WTC11 (cell line): ENCODE results near the gene MBD3L5. TPM values are rescaled to one million over a fixed set of nuclear protein-coding genes. Genes with fewer than 3 reads are reported as not detected.

Experiments used
- ATAC-seq: fragments of 200-7000 bp; cut with Tn5 transposase; 2 replicates; pipeline ENCODE4 v1.10.0; 2021; ENCODE audit warnings: mild to moderate bottlenecking, moderate library complexity
- CTCF ChIA-PET: fragments of 300-600 bp; sonication (Branson Sonifier 250); formaldehyde crosslinking; loops from one replicate; lab custom pipeline; 2021; ENCODE audit warnings: antibody characterized with exemption; lab: Charles Lee
- POLR2A ChIA-PET: fragments of 350-600 bp; sonication (Branson Sonifier 250); formaldehyde crosslinking; loops from one replicate; lab custom pipeline; 2021; ENCODE audit warnings: antibody characterized with exemption; lab: Charles Lee
- DNase-seq: peaks from one replicate; pipeline ENCODE4 v3.0.0; 2021; ENCODE audit warnings: low spot score
- H3K27ac Mint-ChIP-seq: 2 replicates; pipeline ENCODE4 v1.8.0; 2021; ENCODE audit warnings: mixed read lengths
- H3K27me3 Mint-ChIP-seq: 2 replicates; pipeline ENCODE4 v1.8.0; 2021; ENCODE audit warnings: low read depth, mild to moderate bottlenecking, moderate library complexity, mixed read lengths
- H3K36me3 Mint-ChIP-seq: 2 replicates; pipeline ENCODE4 v1.8.0; 2021; ENCODE audit warnings: mixed read lengths
- H3K4me1 Mint-ChIP-seq: 2 replicates; pipeline ENCODE4 v1.8.0; 2022; ENCODE audit warnings: mixed read lengths
- H3K4me3 Mint-ChIP-seq: 2 replicates; pipeline ENCODE4 v1.8.0; 2021; ENCODE audit warnings: mild to moderate bottlenecking, moderate library complexity, mixed read lengths
- H3K9me3 Mint-ChIP-seq: 2 replicates; pipeline ENCODE4 v1.8.0; 2021; ENCODE audit warnings: mixed read lengths
- CREB1 ChIP-seq: sonication (generic); formaldehyde crosslinking; IDR thresholded peaks from 2 replicates; pipeline ENCODE4 v1.8.0; 2023; ENCODE audit warnings: mild to moderate bottlenecking, missing genetic modification reagents
- ESRRA ChIP-seq: sonication (generic); formaldehyde crosslinking; IDR thresholded peaks from 2 replicates; pipeline ENCODE4 v1.8.1; 2022; ENCODE audit warnings: mild to moderate bottlenecking, missing genetic modification reagents, borderline replicate concordance
- JUN ChIP-seq: sonication (generic); formaldehyde crosslinking; IDR thresholded peaks from 2 replicates; pipeline ENCODE4 v1.8.0; 2023; ENCODE audit warnings: mild to moderate bottlenecking, missing genetic modification reagents
- KAT7 ChIP-seq: sonication (generic); formaldehyde crosslinking; IDR thresholded peaks from 2 replicates; pipeline ENCODE4 v1.8.1; 2023; ENCODE audit warnings: missing genetic modification reagents, mild to moderate bottlenecking, borderline replicate concordance
- NFYB ChIP-seq: sonication (generic); formaldehyde crosslinking; conservative IDR thresholded peaks from 2 replicates; pipeline ENCODE4 v1.8.0; 2022; ENCODE audit warnings: low read depth, missing genetic modification reagents
- SMAD4 ChIP-seq: sonication (generic); formaldehyde crosslinking; IDR thresholded peaks from 2 replicates; pipeline ENCODE4 v1.8.0; 2022; ENCODE audit warnings: mild to moderate bottlenecking, missing genetic modification reagents
- STAT6 ChIP-seq: sonication (generic); formaldehyde crosslinking; conservative IDR thresholded peaks from 2 replicates; pipeline ENCODE4 v1.8.1; 2023; ENCODE audit warnings: mild to moderate bottlenecking, low read depth, missing genetic modification reagents, moderate library complexity
- TEAD1 ChIP-seq: sonication (generic); formaldehyde crosslinking; IDR thresholded peaks from 2 replicates; pipeline ENCODE4 v1.8.0; 2022; ENCODE audit warnings: mild to moderate bottlenecking, missing genetic modification reagents
- ZMAT4 ChIP-seq: fragments of 250-450 bp; sonication (Bioruptor Pico); IDR thresholded peaks from 2 replicates; pipeline ENCODE4 v1.9.0; 2021; ENCODE audit warnings: mild to moderate bottlenecking
- ZNF121 ChIP-seq: sonication (generic); formaldehyde crosslinking; IDR thresholded peaks from 2 replicates; pipeline ENCODE4 v1.8.0; 2023; ENCODE audit warnings: missing genetic modification reagents
- ZNF263 ChIP-seq: sonication (generic); formaldehyde crosslinking; IDR thresholded peaks from 2 replicates; pipeline ENCODE4 v1.8.1; 2022; ENCODE audit warnings: low read depth, mild to moderate bottlenecking, moderate library complexity, missing genetic modification reagents
- ZNF396 ChIP-seq: fragments of 250-450 bp; sonication (Bioruptor Pico); IDR thresholded peaks from 2 replicates; pipeline ENCODE4 v1.8.0; 2021; ENCODE audit warnings: mild to moderate bottlenecking, moderate library complexity, borderline replicate concordance
- total RNA-seq: library from RNA; stranded (reverse); gene quantifications from 3 replicates; pipeline ENCODE4 v1.2.3, GENCODE V29; 2021
- TF ChIP-seq, protein P1 (sequence below): fragments of 250-450 bp; sonication (Bioruptor Pico); IDR thresholded peaks from 2 replicates; pipeline ENCODE4 v2.1.2; 2022; ENCODE audit warnings: mild to moderate bottlenecking, moderate library complexity
- TF ChIP-seq, protein P2 (sequence below): sonication (generic); formaldehyde crosslinking; IDR thresholded peaks from 2 replicates; pipeline ENCODE4 v1.8.1; 2022; ENCODE audit warnings: low read depth, mild to moderate bottlenecking, moderate library complexity, missing genetic modification reagents, borderline replicate concordance
- TF ChIP-seq, protein P3 (sequence below): sonication (generic); formaldehyde crosslinking; IDR thresholded peaks from 2 replicates; pipeline ENCODE4 v1.8.1; 2022; ENCODE audit warnings: mild to moderate bottlenecking, missing genetic modification reagents, moderate library complexity, borderline replicate concordance
- TF ChIP-seq, protein P4 (sequence below): fragments of 250-450 bp; sonication (Bioruptor Pico); IDR thresholded peaks from 2 replicates; pipeline ENCODE4 v1.9.0; 2021; ENCODE audit warnings: mild to moderate bottlenecking, borderline replicate concordance
- TF ChIP-seq, protein P5 (sequence below): sonication (generic); formaldehyde crosslinking; conservative IDR thresholded peaks from 2 replicates; pipeline ENCODE4 v1.8.1; 2022; ENCODE audit warnings: mild to moderate bottlenecking, missing genetic modification reagents

The MBD3L5 gene
- total RNA-seq, 1 experiment from 2014 or later: not detected

DNA sequence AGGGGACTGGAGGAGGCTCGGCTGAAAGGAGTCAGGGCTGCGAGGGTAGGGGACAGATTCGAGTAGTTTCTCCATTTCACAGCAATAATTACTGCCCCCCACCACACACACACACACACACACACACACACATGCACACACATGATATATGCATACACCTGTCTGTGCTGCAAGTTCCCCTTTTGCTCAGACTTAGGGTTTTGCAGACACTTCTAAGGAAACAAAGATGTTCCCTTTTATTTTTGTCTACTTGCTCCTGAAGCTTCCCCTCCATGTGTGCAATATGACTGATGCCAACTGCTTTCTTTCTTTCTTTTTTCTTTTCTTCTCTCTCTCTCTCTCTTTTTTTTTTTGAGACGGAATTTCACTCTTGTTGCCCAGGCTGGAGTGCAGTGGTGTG lies 22.5 kb upstream of the MBD3L5 start (continued):
- TF ChIP-seq STAT6 (CRISPR knock-in tag) (no peak), ESRRA (no peak), TEAD1 (no peak), CREB1 (CRISPR knock-in tag) (no peak)

DNA sequence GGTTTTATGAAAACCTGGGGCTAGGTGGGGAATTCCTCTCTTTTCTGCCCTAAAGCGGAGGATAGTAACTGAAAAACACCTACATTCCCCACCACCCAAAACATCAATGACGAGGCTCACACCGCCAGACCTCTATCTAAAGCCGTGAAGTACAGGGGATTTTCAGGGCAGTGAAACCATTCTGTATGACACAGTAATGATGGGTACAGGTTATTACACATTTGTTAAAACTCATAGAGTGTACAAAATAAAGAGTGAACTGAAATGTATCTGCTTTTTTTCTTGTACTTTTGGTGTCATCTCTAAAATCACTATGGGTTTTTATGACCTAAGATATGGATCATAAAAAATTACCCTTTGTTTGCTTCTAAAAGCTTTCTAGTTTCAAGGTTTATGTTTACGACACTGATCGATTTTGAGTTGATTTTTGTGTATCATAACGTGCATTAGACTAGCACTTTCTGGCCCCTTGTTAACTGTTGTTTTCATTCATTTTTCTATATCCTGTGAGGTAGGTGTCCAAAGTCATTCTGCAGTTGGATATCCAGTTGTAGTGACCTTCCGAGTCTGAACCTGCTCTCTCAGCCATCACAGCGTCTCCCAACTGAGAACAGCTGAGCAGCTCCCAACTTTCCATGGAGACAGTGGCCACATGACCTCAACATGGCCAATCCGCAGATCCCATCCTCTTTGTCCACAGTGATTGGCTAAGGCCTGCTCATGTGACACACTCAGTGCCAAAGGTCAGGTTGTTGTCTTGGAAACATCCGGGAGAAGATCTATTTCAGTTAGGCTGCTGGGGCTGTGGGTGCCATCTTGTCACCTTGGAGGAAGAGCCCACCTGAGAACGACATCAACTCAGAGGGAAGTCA lies 19.4 kb upstream of the MBD3L5 start:
- H3K27ac Mint-ChIP-seq: no peak overlapping the region
- DNase-seq: no peak
- POLR2A ChIA-PET: no interaction called here
- peaks cover 56% of the 10 kb centered on the region for H3K36me3 Mint-ChIP-seq
- no peak for ATAC-seq
- peaks cover 64% of the 10 kb centered on the region for H3K9me3 Mint-ChIP-seq
- peaks cover 17% of the 10 kb centered on the region; the same call in 1 of the 2 replicates for H3K27me3 Mint-ChIP-seq
- TF ChIP-seq TEAD1 (no peak), KAT7 (CRISPR knock-in tag) (no peak), ZNF396 (CRISPR knock-in tag) (no peak), NFYB (no peak), ZNF263 (CRISPR knock-in tag) (no peak), CREB1 (CRISPR knock-in tag) (no peak), STAT6 (CRISPR knock-in tag) (no peak)
- TF ChIP-seq, protein P1, sequence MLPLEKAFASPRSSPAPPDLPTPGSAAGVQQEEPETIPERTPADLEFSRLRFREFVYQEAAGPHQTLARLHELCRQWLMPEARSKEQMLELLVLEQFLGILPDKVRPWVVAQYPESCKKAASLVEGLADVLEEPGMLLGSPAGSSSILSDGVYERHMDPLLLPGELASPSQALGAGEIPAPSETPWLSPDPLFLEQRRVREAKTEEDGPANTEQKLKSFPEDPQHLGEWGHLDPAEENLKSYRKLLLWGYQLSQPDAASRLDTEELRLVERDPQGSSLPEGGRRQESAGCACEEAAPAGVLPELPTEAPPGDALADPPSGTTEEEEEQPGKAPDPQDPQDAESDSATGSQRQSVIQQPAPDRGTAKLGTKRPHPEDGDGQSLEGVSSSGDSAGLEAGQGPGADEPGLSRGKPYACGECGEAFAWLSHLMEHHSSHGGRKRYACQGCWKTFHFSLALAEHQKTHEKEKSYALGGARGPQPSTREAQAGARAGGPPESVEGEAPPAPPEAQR: no peak
- TF ChIP-seq, protein P2, sequence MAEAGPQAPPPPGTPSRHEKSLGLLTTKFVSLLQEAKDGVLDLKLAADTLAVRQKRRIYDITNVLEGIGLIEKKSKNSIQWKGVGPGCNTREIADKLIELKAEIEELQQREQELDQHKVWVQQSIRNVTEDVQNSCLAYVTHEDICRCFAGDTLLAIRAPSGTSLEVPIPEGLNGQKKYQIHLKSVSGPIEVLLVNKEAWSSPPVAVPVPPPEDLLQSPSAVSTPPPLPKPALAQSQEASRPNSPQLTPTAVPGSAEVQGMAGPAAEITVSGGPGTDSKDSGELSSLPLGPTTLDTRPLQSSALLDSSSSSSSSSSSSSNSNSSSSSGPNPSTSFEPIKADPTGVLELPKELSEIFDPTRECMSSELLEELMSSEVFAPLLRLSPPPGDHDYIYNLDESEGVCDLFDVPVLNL: no peak
- CTCF ChIA-PET: no interaction called here
- H3K4me3 Mint-ChIP-seq: no peak overlapping the region
- H3K4me1 Mint-ChIP-seq: no peaks in the 10 kb centered on the region

- no peak for DNase-seq
- Mint-ChIP-seq H3K4me3 (no peak overlapping the region), H3K9me3 (peaks cover 64% of the 10 kb centered on the region), H3K36me3 (peaks cover 56% of the 10 kb centered on the region), H3K4me1 (no peaks in the 10 kb centered on the region), H3K27me3 (peaks cover 12% of the 10 kb centered on the region), H3K27ac (no peak overlapping the region)
- ATAC-seq: no peak
- POLR2A ChIA-PET: no interaction called here
- CTCF ChIA-PET: interaction anchor here (1.2 kb wide), 1 partner anchor 89 kb away, joined by 3 read pairs; no protein-coding TSS in a partner anchor
- no peak for TF ChIP-seq JUN (CRISPR knock-in tag)
- TF ChIP-seq SMAD4 (CRISPR knock-in tag): no peak
- TF ChIP-seq, protein P3, sequence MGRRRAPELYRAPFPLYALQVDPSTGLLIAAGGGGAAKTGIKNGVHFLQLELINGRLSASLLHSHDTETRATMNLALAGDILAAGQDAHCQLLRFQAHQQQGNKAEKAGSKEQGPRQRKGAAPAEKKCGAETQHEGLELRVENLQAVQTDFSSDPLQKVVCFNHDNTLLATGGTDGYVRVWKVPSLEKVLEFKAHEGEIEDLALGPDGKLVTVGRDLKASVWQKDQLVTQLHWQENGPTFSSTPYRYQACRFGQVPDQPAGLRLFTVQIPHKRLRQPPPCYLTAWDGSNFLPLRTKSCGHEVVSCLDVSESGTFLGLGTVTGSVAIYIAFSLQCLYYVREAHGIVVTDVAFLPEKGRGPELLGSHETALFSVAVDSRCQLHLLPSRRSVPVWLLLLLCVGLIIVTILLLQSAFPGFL (CRISPR knock-in tag): no peak
- no peak for TF ChIP-seq ZMAT4 (CRISPR knock-in tag)
- TF ChIP-seq CREB1 (CRISPR knock-in tag): no peak
- TF ChIP-seq, protein P4, sequence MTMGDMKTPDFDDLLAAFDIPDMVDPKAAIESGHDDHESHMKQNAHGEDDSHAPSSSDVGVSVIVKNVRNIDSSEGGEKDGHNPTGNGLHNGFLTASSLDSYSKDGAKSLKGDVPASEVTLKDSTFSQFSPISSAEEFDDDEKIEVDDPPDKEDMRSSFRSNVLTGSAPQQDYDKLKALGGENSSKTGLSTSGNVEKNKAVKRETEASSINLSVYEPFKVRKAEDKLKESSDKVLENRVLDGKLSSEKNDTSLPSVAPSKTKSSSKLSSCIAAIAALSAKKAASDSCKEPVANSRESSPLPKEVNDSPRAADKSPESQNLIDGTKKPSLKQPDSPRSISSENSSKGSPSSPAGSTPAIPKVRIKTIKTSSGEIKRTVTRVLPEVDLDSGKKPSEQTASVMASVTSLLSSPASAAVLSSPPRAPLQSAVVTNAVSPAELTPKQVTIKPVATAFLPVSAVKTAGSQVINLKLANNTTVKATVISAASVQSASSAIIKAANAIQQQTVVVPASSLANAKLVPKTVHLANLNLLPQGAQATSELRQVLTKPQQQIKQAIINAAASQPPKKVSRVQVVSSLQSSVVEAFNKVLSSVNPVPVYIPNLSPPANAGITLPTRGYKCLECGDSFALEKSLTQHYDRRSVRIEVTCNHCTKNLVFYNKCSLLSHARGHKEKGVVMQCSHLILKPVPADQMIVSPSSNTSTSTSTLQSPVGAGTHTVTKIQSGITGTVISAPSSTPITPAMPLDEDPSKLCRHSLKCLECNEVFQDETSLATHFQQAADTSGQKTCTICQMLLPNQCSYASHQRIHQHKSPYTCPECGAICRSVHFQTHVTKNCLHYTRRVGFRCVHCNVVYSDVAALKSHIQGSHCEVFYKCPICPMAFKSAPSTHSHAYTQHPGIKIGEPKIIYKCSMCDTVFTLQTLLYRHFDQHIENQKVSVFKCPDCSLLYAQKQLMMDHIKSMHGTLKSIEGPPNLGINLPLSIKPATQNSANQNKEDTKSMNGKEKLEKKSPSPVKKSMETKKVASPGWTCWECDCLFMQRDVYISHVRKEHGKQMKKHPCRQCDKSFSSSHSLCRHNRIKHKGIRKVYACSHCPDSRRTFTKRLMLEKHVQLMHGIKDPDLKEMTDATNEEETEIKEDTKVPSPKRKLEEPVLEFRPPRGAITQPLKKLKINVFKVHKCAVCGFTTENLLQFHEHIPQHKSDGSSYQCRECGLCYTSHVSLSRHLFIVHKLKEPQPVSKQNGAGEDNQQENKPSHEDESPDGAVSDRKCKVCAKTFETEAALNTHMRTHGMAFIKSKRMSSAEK (CRISPR knock-in tag): no peak
- TF ChIP-seq ZNF121 (CRISPR knock-in tag): no peak
- TF ChIP-seq, protein P5, sequence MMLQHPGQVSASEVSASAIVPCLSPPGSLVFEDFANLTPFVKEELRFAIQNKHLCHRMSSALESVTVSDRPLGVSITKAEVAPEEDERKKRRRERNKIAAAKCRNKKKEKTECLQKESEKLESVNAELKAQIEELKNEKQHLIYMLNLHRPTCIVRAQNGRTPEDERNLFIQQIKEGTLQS (CRISPR knock-in tag): no peak
These were observed 16.7 kb upstream of the MBD3L5 start for GRCh38 chr19:7013678-7014077.
